Activated T-cell treated with anti-CD3 and anti-CD28 coated beads, Interleukin-2, amount 50 U/mL, for 4 hours (primary cell): ENCODE data around the gene POLR3E. TPM values are rescaled to one million over a fixed set of nuclear protein-coding genes. Genes with fewer than 3 reads are reported as not detected.

Source experiments
- ATAC-seq, 2 donors: fragments of 200-7000 bp; cut with Tn5 transposase; one replicate each; pipeline ENCODE4 v1.10.0; 2021
- DNase-seq: peaks from one replicate; pipeline ENCODE4 v3.0.0-alpha.2; 2020
- H3K27me3 Mint-ChIP-seq: one replicate; pipeline ENCODE4 v1.8.0; 2021; ENCODE audit warnings: low read depth, mixed read lengths
- H3K36me3 Mint-ChIP-seq: one replicate; pipeline ENCODE4 v1.8.0; 2022; ENCODE audit warnings: mixed read lengths; ENCODE audit not compliant: insufficient read depth
- H3K4me1 Mint-ChIP-seq: one replicate; pipeline ENCODE4 v1.8.0; 2021; ENCODE audit warnings: low read depth, mixed read lengths
- H3K4me3 Mint-ChIP-seq: one replicate; pipeline ENCODE4 v1.8.0; 2021; ENCODE audit warnings: mild to moderate bottlenecking, moderate library complexity, mixed read lengths
- H3K9me3 Mint-ChIP-seq: one replicate; pipeline ENCODE4 v1.8.0; 2021; ENCODE audit warnings: mixed read lengths
- total RNA-seq, 3 donors: library from RNA; stranded (reverse); gene quantifications; one replicate each; pipeline ENCODE4 v1.2.1, GENCODE V29; 2021

The POLR3E gene
- total RNA-seq, 3 donors from 2014 or later: 111 to 124 (median 113) TPM

DNA sequence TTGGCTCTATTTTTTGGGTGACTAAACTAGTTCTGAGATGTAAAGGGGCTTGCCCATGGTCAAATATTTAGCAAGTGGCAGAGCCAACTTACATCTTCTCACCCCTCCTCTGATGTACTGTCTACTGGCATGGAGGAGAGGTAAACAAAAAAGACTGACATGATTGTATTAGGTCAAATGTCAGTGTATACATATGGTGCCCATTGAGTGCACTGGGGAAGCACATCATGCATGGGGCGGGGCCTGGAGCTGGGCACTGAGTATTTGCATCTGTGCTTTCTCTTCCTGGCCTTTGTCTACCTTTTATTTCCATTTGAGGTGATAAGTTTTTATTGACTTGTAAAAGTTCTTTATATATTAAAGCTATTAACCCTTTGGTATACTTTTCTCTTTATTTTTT lies 22.3 kb upstream of the POLR3E start:
- DNase-seq: no peak
- Mint-ChIP-seq H3K9me3 (no peaks in the 10 kb centered on the region), H3K4me3 (no peak overlapping the region), H3K36me3 (peaks cover 15% of the 10 kb centered on the region), H3K4me1 (peaks cover 2% of the 10 kb centered on the region), H3K27me3 (no peaks in the 10 kb centered on the region)
- ATAC-seq: no peak

DNA sequence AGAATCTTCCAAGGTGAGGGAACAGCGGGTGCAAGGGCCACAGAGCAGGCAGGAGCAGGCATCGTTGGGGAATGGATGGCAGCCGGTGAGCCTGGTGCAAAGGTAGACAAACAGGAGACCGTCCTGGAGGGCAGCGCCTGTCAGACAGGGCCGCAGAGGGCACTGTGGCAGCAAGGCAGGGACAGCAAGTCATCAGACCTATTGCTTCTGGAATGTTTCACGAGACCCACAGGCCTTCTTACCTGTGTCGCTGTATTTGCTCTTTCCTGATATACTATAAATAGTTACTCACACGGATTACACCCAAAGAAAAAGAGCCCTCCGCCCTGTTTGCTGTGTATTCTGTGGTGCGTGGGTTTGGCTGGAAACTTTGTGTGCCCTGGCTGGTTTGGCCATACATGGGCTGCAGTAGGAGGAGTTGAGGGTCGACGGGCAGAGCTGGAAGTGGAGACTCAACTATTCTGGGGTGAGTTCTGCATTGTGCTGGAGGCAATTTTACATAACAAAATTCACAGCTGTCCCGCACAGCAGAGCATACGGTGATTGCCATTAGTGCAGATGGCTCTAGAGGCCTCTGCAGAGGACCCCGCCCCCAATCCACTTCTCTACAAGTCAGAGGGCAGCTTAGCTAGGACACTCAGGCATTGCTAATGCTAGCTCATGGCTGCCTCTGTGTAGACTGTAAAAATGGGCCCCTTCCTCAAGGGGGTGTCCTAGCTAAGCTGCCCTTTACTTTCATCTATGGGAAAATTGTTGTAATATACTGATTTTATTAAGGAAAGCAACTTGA lies 18.6 kb upstream of the POLR3E start:
- ATAC-seq: no peak
- no peak overlapping the region for H3K4me3 Mint-ChIP-seq
- no peaks in the 10 kb centered on the region for H3K4me1 Mint-ChIP-seq
- no peak for DNase-seq
- H3K27me3 Mint-ChIP-seq: no peaks in the 10 kb centered on the region
- H3K9me3 Mint-ChIP-seq: no peaks in the 10 kb centered on the region
- peaks cover 22% of the 10 kb centered on the region for H3K36me3 Mint-ChIP-seq

DNA sequence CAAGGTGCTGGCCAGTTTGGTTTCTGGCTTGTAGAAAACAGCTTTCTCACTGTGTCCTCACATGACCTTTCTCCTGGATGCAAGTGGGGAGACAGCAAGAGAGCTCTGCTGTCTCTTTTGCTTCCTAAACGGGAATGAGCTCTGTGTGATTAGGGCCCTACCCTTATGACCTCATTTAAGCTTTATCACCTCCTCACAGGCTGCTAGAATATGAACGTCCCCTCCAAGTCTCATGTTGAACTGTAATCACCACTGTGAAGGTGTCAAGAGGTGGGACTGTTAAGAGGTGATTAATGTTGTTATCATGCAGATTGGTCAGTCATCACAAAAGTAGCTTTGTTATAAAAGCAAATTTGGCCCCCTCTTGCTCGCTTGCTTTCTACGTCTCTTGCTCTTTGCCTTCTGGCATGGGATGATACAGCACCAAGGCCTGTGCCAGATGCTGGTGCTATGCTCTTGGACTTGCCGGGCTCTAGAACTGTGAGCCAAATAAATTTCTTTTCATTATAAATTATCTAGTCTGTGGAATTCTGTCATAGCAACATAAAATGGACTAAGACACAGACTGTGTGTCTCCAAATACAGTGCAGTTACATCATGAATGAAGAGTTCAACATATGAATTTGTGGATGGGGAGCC lies 14.8 kb upstream of the POLR3E start:
- ATAC-seq (no peak), DNase-seq (no peak)
- no peaks in the 10 kb centered on the region for H3K4me1 Mint-ChIP-seq
- no peak overlapping the region for H3K4me3 Mint-ChIP-seq
- no peaks in the 10 kb centered on the region for H3K27me3 Mint-ChIP-seq
- H3K36me3 Mint-ChIP-seq: peaks cover 24% of the 10 kb centered on the region
- no peaks in the 10 kb centered on the region for H3K9me3 Mint-ChIP-seq

DNA sequence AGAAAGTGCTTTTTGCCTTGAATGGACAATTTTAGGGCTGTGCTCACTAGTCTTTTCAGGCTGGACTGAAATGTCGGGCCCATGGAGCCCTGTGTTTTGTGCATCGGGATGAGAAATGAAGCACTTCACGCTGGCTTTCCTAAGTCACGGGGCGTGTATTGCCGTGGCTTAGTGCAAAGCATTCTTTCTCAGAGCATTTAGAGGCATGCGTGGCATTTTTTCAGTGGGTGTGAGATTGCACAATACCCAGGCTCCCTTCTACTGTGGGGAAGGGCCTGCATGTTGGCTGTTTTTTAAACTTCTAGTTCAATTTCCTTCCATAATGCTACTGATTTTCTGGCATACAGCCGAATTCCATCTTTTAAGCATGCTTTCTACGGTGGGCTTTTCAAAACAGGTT lies 12.6 kb upstream of the POLR3E start:
- peaks cover 19% of the 10 kb centered on the region for H3K36me3 Mint-ChIP-seq

DNA sequence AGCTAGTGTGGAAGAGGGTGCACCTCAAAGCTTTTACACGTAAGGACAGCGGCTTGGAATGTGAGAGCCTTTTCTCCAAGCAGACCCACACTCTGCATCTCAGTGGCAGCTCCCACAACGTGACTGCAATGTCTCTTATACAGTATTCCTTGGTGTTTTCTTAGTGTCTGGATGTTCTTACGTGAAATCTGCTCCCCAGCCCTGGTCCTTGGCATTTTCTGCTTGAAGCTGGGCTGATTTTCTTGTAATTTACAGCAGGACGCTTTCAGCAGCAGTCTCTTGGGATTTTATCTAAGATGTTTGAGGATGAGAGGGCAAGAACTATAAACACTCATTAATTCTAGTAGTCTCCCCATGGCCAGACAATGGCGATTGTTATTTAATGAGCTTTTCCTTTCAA lies 12.1 kb upstream of the POLR3E start:
- no peak overlapping the region for H3K4me3 Mint-ChIP-seq
- no peaks in the 10 kb centered on the region for H3K9me3 Mint-ChIP-seq
- peaks cover 17% of the 10 kb centered on the region for H3K36me3 Mint-ChIP-seq
- ATAC-seq (no peak), DNase-seq (no peak)
- H3K4me1 Mint-ChIP-seq: no peaks in the 10 kb centered on the region
- H3K27me3 Mint-ChIP-seq: no peaks in the 10 kb centered on the region

More for the DNA sequence above, 12.6 kb upstream of the POLR3E start:
- Mint-ChIP-seq H3K27me3 (no peaks in the 10 kb centered on the region), H3K4me1 (no peaks in the 10 kb centered on the region), H3K4me3 (no peak overlapping the region), H3K9me3 (no peaks in the 10 kb centered on the region)
- no peak for ATAC-seq
- DNase-seq: no peak

DNA sequence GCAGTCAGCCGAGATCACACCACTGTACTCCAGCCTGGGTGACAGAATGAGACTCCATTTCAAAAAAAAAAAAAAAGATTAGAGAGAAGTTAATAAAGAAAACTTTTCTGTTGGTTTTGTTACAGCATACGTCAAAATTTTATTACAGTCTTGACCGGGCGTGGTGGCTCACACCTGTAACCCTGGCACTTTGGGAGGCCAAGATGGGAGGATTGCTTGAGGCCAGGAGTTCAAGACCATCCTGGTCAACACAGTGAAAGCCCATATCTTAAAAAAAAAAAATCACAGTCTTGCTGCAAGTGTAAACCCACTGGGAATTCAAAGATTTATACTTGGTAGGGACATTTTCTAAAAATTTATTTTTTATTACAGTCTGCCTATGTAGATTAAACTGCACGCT lies 6.2 kb upstream of the POLR3E start:
- H3K4me1 Mint-ChIP-seq: no peaks in the 10 kb centered on the region

DNA sequence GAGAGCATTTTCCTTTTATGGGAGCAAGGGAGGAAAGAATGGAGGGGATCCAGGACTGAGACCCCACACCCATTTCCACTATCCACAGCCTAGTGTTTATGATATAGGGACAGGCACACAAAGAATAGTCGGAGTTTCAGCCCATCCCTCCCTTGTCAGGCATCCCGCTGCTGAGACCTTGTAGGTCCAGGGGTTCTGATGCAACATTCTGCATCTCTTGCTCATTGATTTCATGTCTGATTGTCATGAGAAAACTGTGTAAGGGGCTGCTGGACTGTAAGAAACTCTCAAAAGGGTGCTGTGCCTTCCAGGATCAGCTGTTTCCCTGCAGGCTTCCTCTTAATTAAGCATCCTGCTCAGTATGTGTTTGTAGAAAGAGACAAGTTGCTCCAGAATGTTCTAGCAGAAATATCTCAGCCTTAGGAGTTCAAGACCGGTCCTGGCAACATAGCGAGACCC lies 5.3 kb upstream of the POLR3E start:
- H3K4me3 Mint-ChIP-seq: no peak overlapping the region
- ATAC-seq (no peak), DNase-seq (no peak)
- no peaks in the 10 kb centered on the region for H3K36me3 Mint-ChIP-seq
- peaks cover 5% of the 10 kb centered on the region for H3K4me1 Mint-ChIP-seq
- H3K9me3 Mint-ChIP-seq: no peaks in the 10 kb centered on the region
- no peaks in the 10 kb centered on the region for H3K27me3 Mint-ChIP-seq

More for the DNA sequence above, 6.2 kb upstream of the POLR3E start:
- Mint-ChIP-seq H3K27me3 (no peaks in the 10 kb centered on the region), H3K4me3 (no peak overlapping the region), H3K36me3 (no peaks in the 10 kb centered on the region), H3K9me3 (no peaks in the 10 kb centered on the region)
- no peak for ATAC-seq
- DNase-seq: no peak

DNA sequence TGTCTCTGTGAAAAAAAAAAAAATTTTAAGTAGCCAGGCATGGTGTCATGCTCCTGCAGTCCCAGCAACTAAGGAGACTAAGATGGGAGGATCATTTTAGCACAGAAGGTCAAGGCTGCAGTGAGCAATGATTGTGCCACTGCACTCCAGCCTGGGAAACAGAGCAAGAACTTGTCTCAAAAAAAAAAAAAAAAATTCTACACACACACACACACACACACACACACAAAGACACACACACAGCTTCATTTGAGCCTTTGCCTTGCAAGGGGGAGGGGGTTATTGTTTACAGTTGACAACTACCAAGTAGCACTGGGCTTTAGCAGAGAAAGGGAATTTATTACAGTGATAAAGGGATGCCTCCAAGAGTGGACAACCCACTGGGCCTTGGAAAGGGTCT lies 4.9 kb upstream of the POLR3E start:
- Mint-ChIP-seq H3K4me3 (no peak overlapping the region), H3K27me3 (no peaks in the 10 kb centered on the region), H3K4me1 (peaks cover 5% of the 10 kb centered on the region), H3K9me3 (no peaks in the 10 kb centered on the region), H3K36me3 (no peaks in the 10 kb centered on the region)
- DNase-seq: no peak
- ATAC-seq: no peak

DNA sequence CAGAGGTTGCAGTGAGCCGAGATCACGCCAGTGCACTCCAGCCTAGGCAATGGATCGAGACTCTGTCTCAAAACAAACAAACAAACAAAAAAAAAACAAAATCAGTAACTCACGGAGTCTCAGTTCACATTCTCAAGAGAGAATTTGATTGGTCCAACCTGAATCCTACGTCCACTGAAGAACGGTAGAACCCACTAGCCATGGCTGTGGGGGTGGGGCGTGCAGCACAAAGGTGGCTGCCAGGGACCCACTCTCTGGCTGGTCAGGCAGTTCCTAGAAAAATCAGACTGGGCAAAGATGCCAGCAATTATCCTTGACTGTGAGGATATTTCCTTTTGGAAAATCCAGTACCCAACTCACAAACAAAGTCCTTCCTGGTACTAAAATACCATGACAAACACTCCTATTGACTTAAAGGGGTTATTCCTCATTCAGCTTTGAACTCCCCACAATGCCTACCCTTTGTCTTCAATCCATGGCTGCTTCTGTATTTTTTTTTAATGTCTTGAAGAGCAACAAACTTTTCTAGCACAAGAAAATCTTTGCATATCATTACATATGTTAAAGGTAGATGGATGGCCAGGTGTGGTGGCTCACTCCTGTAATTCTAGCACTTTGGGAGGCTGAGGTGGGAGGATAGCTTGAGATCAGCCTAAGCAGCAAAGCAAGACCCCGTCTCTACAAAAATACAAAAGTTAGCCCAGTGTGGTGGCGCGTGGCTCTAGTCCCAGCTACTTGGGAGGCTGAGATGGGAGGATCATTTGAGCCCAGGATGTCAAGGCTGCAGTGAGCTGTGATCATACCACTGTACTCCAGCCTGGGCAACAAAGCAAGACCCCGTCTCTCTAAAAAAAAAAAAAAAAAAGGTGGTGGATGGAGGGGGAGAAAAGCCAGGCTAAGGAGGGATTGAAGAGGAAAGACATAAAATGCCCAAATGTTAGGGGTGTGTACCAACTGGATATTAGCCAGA lies 3.8 kb upstream of the POLR3E start:
- DNase-seq (no peak), ATAC-seq (no peak)
- no peak overlapping the region for H3K4me3 Mint-ChIP-seq
- peaks cover 5% of the 10 kb centered on the region for H3K4me1 Mint-ChIP-seq
- H3K36me3 Mint-ChIP-seq: no peaks in the 10 kb centered on the region
- H3K9me3 Mint-ChIP-seq: no peaks in the 10 kb centered on the region
- H3K27me3 Mint-ChIP-seq: no peaks in the 10 kb centered on the region

DNA sequence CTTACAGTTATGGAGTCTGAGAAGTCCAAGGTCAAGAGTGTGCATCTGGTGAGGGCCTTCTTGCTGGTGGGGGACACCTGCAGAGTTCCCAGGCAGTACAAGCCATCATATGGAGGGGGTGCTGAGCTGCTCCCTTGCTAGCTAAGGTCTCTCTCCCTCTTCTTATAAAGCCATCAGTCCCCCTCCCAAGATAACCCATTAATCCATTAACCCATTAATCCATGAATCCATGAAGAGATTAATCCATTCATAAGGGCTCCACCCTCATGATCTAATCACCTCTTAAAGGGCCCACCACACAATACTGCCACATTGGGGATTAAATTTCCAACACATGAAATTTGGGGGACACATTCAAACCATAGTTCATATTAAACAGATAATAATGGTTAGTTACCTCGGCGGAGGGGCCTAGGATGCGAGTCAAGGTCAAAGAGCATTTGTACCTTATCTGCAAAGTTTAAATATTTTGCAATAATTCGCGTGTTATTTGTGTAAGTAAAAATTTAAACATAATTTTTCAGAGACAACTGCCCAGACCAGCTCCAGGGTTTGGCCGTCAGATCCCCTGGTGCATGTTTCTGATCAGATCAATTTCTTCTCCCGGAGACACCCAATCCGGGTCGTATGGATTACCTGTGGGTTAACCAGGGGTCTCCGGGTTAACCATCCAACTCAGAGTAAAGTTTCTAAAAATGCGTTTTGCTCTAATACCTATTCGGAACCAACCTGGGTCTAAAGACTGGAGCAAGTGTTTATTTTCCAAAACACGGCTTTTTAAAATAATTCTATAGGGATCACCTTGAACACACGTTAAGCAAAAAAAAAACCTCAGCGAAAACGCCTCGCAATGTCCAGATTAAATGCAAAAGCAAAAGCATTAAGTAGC lies 740 bp upstream of the POLR3E start:
- ATAC-seq: no peak
- no peaks in the 10 kb centered on the region for H3K9me3 Mint-ChIP-seq
- H3K4me3 Mint-ChIP-seq: peak overlapping the region; percentile 93
- no peaks in the 10 kb centered on the region for H3K27me3 Mint-ChIP-seq
- H3K36me3 Mint-ChIP-seq: peaks cover 10% of the 10 kb centered on the region
- DNase-seq: no peak
- peaks cover 33% of the 10 kb centered on the region for H3K4me1 Mint-ChIP-seq

DNA sequence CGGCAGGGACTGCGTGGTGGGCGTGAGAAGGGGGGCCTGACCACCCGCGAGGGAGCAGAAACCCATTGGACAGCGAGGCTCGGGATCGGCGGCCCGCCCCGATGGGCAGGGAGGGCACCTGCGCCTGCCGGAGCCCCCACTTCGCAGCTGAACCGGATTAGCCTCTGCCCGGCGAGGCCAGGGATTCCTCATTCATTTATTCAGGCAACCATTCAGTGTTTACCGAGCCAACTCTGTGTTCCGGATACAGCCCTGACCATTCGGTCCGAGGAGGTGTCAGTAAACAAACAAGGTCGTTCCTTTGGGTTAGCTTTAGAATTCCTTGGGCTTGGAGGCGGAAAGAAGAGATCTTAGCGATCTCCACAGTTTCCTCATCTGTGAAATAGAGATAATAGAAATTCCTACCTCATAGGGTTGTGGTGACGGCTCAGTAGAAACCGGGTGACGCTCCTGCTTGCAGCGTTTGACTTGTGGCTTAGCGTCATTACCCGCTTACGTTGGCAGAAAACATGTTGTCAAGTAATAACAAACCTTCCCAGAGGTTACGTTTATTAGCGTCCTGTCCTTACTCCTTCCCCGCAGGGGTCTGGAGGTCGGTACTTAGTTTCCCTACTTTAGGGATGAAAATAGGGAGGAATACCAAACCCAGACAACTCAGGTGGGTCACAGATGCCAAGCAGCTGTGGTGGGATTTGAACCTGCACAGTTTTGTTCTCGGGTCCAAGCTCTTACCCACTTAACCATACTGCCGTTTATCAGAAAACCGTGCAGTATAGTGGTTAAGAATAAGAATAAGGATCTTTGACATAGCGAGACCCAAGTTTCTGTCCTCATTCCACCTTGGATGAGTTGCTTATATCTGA lies 893 bp downstream of the POLR3E start:
- Mint-ChIP-seq H3K27me3 (no peaks in the 10 kb centered on the region), H3K9me3 (no peaks in the 10 kb centered on the region), H3K36me3 (peaks cover 22% of the 10 kb centered on the region), H3K4me3 (peak overlapping the region; percentile 93), H3K4me1 (peaks cover 40% of the 10 kb centered on the region)
- ATAC-seq (peak; percentile 55 to 61), DNase-seq (peak; percentile 65)

DNA sequence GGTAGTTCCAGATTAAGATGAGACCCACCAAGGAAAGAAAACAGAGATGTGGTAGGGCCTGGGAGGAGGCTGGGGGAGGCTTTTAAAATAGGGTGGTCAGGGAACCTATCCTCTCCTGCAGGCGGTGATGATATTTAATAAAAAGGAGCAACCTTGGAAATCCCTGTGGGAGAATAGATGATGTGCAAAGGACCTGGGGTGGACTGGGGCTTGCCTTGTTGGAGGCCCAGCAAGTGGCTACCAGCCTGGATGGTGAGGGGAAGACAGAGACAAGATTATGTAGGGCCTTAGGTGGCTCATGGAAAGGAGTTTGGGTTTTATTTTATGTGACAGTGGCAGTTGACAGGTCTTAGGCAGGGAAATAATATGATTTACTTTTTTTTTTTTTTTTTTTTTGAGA lies 1.8 kb downstream of the POLR3E start:
- ATAC-seq (no peak), DNase-seq (no peak)
- no peaks in the 10 kb centered on the region for H3K27me3 Mint-ChIP-seq
- H3K9me3 Mint-ChIP-seq: no peaks in the 10 kb centered on the region
- peaks cover 40% of the 10 kb centered on the region for H3K4me1 Mint-ChIP-seq
- peaks cover 26% of the 10 kb centered on the region for H3K36me3 Mint-ChIP-seq
- peak overlapping the region; percentile 93 for H3K4me3 Mint-ChIP-seq
